Left lung (tissue), 10 donors: ENCODE measurements around the gene INPP5A. TPM values are rescaled to one million over a fixed set of nuclear protein-coding genes. Genes with fewer than 3 reads are reported as not detected.

ENCODE experiments used
- ATAC-seq: fragments of 200-7000 bp; cut with Tn5 transposase; one replicate; pipeline ENCODE4 v1.9.1; 2020; ENCODE audit warnings: moderate library complexity
- DNase-seq, 4 donors: peaks; one replicate each; pipeline ENCODE4 v3.0.0-alpha.2; 2013 to 2020
- H3K27ac ChIP-seq, 2 donors: fragments of 200-600 bp; sonication (generic) in 1 of 2; one replicate each; pipeline versions ENCODE4 v1.5.0 to v1.8.0; 2020 to 2021
- H3K27me3 ChIP-seq, 2 donors: fragments of 200-600 bp; sonication (generic) in 1 of 2; one replicate each; pipeline versions ENCODE4 v1.5.0 to v1.8.0; 2020 to 2021
- H3K36me3 ChIP-seq, 2 donors: fragments of 200-600 bp; sonication (generic) in 1 of 2; one replicate each; pipeline versions ENCODE4 v1.5.0 to v1.8.0; 2020 to 2021
- H3K4me1 ChIP-seq, 2 donors: fragments of 200-600 bp; one replicate each; pipeline ENCODE4 v1.8.0; 2021
- H3K4me3 ChIP-seq, 2 donors: fragments of 200-600 bp; sonication (generic) in 1 of 2; one replicate each; pipeline versions ENCODE4 v1.5.0 to v1.8.0; 2020 to 2021; ENCODE audit warnings: mild to moderate bottlenecking in 1 of 2
- H3K9me3 ChIP-seq, 2 donors: fragments of 200-600 bp; sonication (generic) in 1 of 2; one replicate each; pipeline versions ENCODE4 v1.5.0 to v1.8.0; 2020 to 2021
- CTCF ChIP-seq, 2 donors: fragments of 200-600 bp; sonication (generic) in 1 of 2; IDR thresholded peaks; one replicate each; pipeline versions ENCODE4 v1.5.0 to v1.8.0; 2021; ENCODE audit warnings: antibody characterized with exemption in 2 of 2
- intact Hi-C, 2 donors: fragments of 100-400 bp; cut with DNase I; formaldehyde crosslinking; loops; one replicate each; pipeline versions ENCODE4 v1.11.2 to v1.14.2; 2022
- polyA plus RNA-seq, 6 donors: library from polyadenylated mRNA; unstranded; fragments of 120-200 nt; gene quantifications; one replicate each; pipeline ENCODE4 v1.2.1, GENCODE V29; 2013; ENCODE audit not compliant: insufficient read length in 6 of 6
- total RNA-seq, 2 donors: library from RNA; stranded (reverse); fragmentation: NEBNext Ultra II Directional; extraction: Animal tissue kit (Norgen Biotek cat#: 25700); gene quantifications; one replicate each; pipeline ENCODE4 v1.2.1, GENCODE V29; 2021
- donor health status: DM: no; HTN: yes; CAD: no.
- donor health status: DM: no; HTN: no; CAD: no.

Gene INPP5A
- total and polyA plus RNA-seq, 8 donors = 32.0 to 44.0 (median 36.8) TPM

- Histone ChIP-seq H3K27me3 (peaks cover 0 to 6% of the 10 kb centered on the region in 2 donors), H3K27ac (peak overlapping the region in 1 of 2 donors; percentile 57), H3K4me3 (no peak overlapping the region), H3K36me3 (no peaks in the 10 kb centered on the region), H3K9me3 (peaks cover 0 to 8% of the 10 kb centered on the region in 2 donors), H3K4me1 (peaks cover 8 to 34% of the 10 kb centered on the region in 2 donors)
- DNase-seq (peak in 2 of 4 donors; percentile 29 to 41), ATAC-seq (no peak)
- intact Hi-C loops = no loop called here
- no peak for TF ChIP-seq CTCF (IDR thresholded peaks at IDR 0.05)
Observed at GRCh38 chr10:132533571-132534260, 3.9 kb upstream of the INPP5A start.

GRCh38 chr10:132534391-132535064 is 3.1 kb upstream of the INPP5A start:
- no peaks in the 10 kb centered on the region for H3K27me3 ChIP-seq
- no peak for TF ChIP-seq CTCF (IDR thresholded peaks at IDR 0.05)
- intact Hi-C loops = no loop called here
- H3K36me3 ChIP-seq = no peaks in the 10 kb centered on the region
- ATAC-seq (no peak), DNase-seq (peak in 2 of 4 donors; percentile 19 to 22)
- H3K9me3 ChIP-seq = peaks cover 0 to 8% of the 10 kb centered on the region in 2 donors
- H3K27ac ChIP-seq = peak overlapping the region in 1 of 2 donors; percentile 57
- H3K4me3 ChIP-seq = no peak overlapping the region
- H3K4me1 ChIP-seq = peaks cover 16 to 42% of the 10 kb centered on the region in 2 donors

GRCh38 chr10:132535065-132535651 is 2.4 kb upstream of the INPP5A start:
- peak in 2 of 4 donors; percentile 31 to 68 for DNase-seq
- no peaks in the 10 kb centered on the region for H3K27me3 ChIP-seq
- TF ChIP-seq CTCF (IDR thresholded peaks at IDR 0.05) = no peak
- peaks cover 21 to 49% of the 10 kb centered on the region in 2 donors for H3K4me1 ChIP-seq
- peaks cover 0 to 8% of the 10 kb centered on the region in 2 donors for H3K9me3 ChIP-seq
- ATAC-seq = no peak
- H3K27ac ChIP-seq = peak overlapping the region in 1 of 2 donors; percentile 57
- intact Hi-C loops = no loop called here
- H3K4me3 ChIP-seq = peak overlapping the region in 1 of 2 donors; percentile 73
- no peaks in the 10 kb centered on the region for H3K36me3 ChIP-seq

GRCh38 chr10:132536241-132536876 is 1.2 kb upstream of the INPP5A start:
- intact Hi-C loops = no loop called here
- DNase-seq (peak in 2 of 4 donors; percentile 35 to 74), ATAC-seq (peak; percentile 2)
- peak overlapping the region; percentile 60 to 73 for H3K4me3 ChIP-seq
- no peaks in the 10 kb centered on the region for H3K36me3 ChIP-seq
- peaks cover 25 to 61% of the 10 kb centered on the region in 2 donors for H3K4me1 ChIP-seq
- H3K9me3 ChIP-seq = peaks cover 0 to 6% of the 10 kb centered on the region in 2 donors
- no peak for TF ChIP-seq CTCF (IDR thresholded peaks at IDR 0.05)
- H3K27me3 ChIP-seq = no peaks in the 10 kb centered on the region
- H3K27ac ChIP-seq = peak overlapping the region; percentile 86 to 87
